Measurements from ENCODE around the gene IL17RE.

The IL17RE gene

GRCh38 chr3:9912294-9912935 lies 9.8 kb downstream of the IL17RE start:
- Histone ChIP-seq H3K9ac (ENCODE audit: low read length) (no peak overlapping the region), H3K36me3 (ENCODE audit: insufficient read depth, low read length) (no peaks in the 10 kb centered on the region), H3K27ac (ENCODE audit: low read depth, low read length) (no peak overlapping the region), H3K27me3 (ENCODE audit: control insufficient read depth in 1 of 2, insufficient read depth in 2 of 2, low read length in 2 of 2) (no peaks in the 10 kb centered on the region), H3K4me3 (ENCODE audit: low read depth in 1 of 2, low read length in 2 of 2) (no peak overlapping the region), H3K4me1 (ENCODE audit: insufficient read depth, low read length) (peaks cover 26% of the 10 kb centered on the region), H3K9me3 (ENCODE audit: low read length) (no peaks in the 10 kb centered on the region)

GRCh38 chr3:9913601-9914000 lies 11.0 kb downstream of the IL17RE start:
- peak overlapping the region; percentile 71 for H3K9ac ChIP-seq (ENCODE audit: low read length)
- peak overlapping the region; percentile 17 for H3K27ac ChIP-seq (ENCODE audit: low read depth, low read length)
- no peaks in the 10 kb centered on the region for H3K27me3 ChIP-seq (ENCODE audit: control insufficient read depth in 1 of 2, insufficient read depth in 2 of 2, low read length in 2 of 2)
- no peaks in the 10 kb centered on the region for H3K36me3 ChIP-seq (ENCODE audit: insufficient read depth, low read length)
- H3K4me1 ChIP-seq (ENCODE audit: insufficient read depth, low read length), result peaks cover 32% of the 10 kb centered on the region
- no peaks in the 10 kb centered on the region for H3K9me3 ChIP-seq (ENCODE audit: low read length)
- no peak overlapping the region for H3K4me3 ChIP-seq (ENCODE audit: low read depth in 1 of 2, low read length in 2 of 2)

GRCh38 chr3:9914011-9914410 lies 11.4 kb downstream of the IL17RE start:
- Histone ChIP-seq H3K4me1 (ENCODE audit: insufficient read depth, low read length) (peaks cover 32% of the 10 kb centered on the region), H3K9me3 (ENCODE audit: low read length) (no peaks in the 10 kb centered on the region), H3K9ac (ENCODE audit: low read length) (peak overlapping the region; percentile 71), H3K27ac (ENCODE audit: low read depth, low read length) (peak overlapping the region; percentile 75), H3K4me3 (ENCODE audit: low read depth in 1 of 2, low read length in 2 of 2) (no peak overlapping the region), H3K27me3 (ENCODE audit: control insufficient read depth in 1 of 2, insufficient read depth in 2 of 2, low read length in 2 of 2) (no peaks in the 10 kb centered on the region), H3K36me3 (ENCODE audit: insufficient read depth, low read length) (no peaks in the 10 kb centered on the region)

- peak overlapping the region; percentile 75 for H3K27ac ChIP-seq (ENCODE audit: low read depth, low read length)
- H3K9ac ChIP-seq (ENCODE audit: low read length), result peak overlapping the region; percentile 71
- peaks cover 32% of the 10 kb centered on the region for H3K4me1 ChIP-seq (ENCODE audit: insufficient read depth, low read length)
- H3K27me3 ChIP-seq (ENCODE audit: control insufficient read depth in 1 of 2, insufficient read depth in 2 of 2, low read length in 2 of 2), result no peaks in the 10 kb centered on the region
- no peaks in the 10 kb centered on the region for H3K36me3 ChIP-seq (ENCODE audit: insufficient read depth, low read length)
- H3K4me3 ChIP-seq (ENCODE audit: low read depth in 1 of 2, low read length in 2 of 2), result peak overlapping the region; percentile 48 to 73
- no peaks in the 10 kb centered on the region for H3K9me3 ChIP-seq (ENCODE audit: low read length)
These were observed 12.1 kb downstream of the IL17RE start for GRCh38 chr3:9914559-9915253.

GRCh38 chr3:9915254-9916141 lies 12.8 kb downstream of the IL17RE start:
- H3K9ac ChIP-seq (ENCODE audit: low read length), result peak overlapping the region; percentile 71
- H3K36me3 ChIP-seq (ENCODE audit: insufficient read depth, low read length), result no peaks in the 10 kb centered on the region
- no peaks in the 10 kb centered on the region for H3K9me3 ChIP-seq (ENCODE audit: low read length)
- H3K27ac ChIP-seq (ENCODE audit: low read depth, low read length), result peak overlapping the region; percentile 75
- H3K27me3 ChIP-seq (ENCODE audit: control insufficient read depth in 1 of 2, insufficient read depth in 2 of 2, low read length in 2 of 2), result no peaks in the 10 kb centered on the region
- H3K4me1 ChIP-seq (ENCODE audit: insufficient read depth, low read length), result peaks cover 32% of the 10 kb centered on the region
- peak overlapping the region; percentile 48 to 73 for H3K4me3 ChIP-seq (ENCODE audit: low read depth in 1 of 2, low read length in 2 of 2)

GRCh38 chr3:9916346-9916733 lies 13.7 kb downstream of the IL17RE start:
- Histone ChIP-seq H3K9ac (ENCODE audit: low read length) (peak overlapping the region; percentile 89), H3K9me3 (ENCODE audit: low read length) (no peaks in the 10 kb centered on the region), H3K27me3 (ENCODE audit: control insufficient read depth in 1 of 2, insufficient read depth in 2 of 2, low read length in 2 of 2) (no peaks in the 10 kb centered on the region), H3K4me1 (ENCODE audit: insufficient read depth, low read length) (peaks cover 32% of the 10 kb centered on the region), H3K27ac (ENCODE audit: low read depth, low read length) (peak overlapping the region; percentile 94), H3K36me3 (ENCODE audit: insufficient read depth, low read length) (no peaks in the 10 kb centered on the region), H3K4me3 (ENCODE audit: low read depth in 1 of 2, low read length in 2 of 2) (peak overlapping the region; percentile 41 to 92)

GRCh38 chr3:9916734-9917680 lies 14.4 kb downstream of the IL17RE start, which contains the start of gene IL17RC:
IL17RC (plus strand) TSS chr3:9917098; CDS start chr3:9917316, 218 bp downstream.
- H3K4me1 ChIP-seq (ENCODE audit: insufficient read depth, low read length), result peaks cover 32% of the 10 kb centered on the region
- H3K9ac ChIP-seq (ENCODE audit: low read length), result peak within 1 kb of the TSS; percentile 89
- peak within 1 kb of the TSS; percentile 94 for H3K27ac ChIP-seq (ENCODE audit: low read depth, low read length)
- no peaks in the 10 kb centered on the region for H3K36me3 ChIP-seq (ENCODE audit: insufficient read depth, low read length)
- H3K27me3 ChIP-seq (ENCODE audit: control insufficient read depth in 1 of 2, insufficient read depth in 2 of 2, low read length in 2 of 2), result no peaks in the 10 kb centered on the region
- no peaks in the 10 kb centered on the region for H3K9me3 ChIP-seq (ENCODE audit: low read length)
- H3K4me3 ChIP-seq (ENCODE audit: low read depth in 1 of 2, low read length in 2 of 2), result peak within 1 kb of the TSS; percentile 66 to 92

GRCh38 chr3:9917820-9918219 lies 15.2 kb downstream of the IL17RE start:
- no peaks in the 10 kb centered on the region for H3K36me3 ChIP-seq (ENCODE audit: insufficient read depth, low read length)
- H3K9ac ChIP-seq (ENCODE audit: low read length), result peak overlapping the region; percentile 89
- no peaks in the 10 kb centered on the region for H3K9me3 ChIP-seq (ENCODE audit: low read length)
- H3K4me1 ChIP-seq (ENCODE audit: insufficient read depth, low read length), result peaks cover 32% of the 10 kb centered on the region
- H3K4me3 ChIP-seq (ENCODE audit: low read depth in 1 of 2, low read length in 2 of 2), result peak overlapping the region in 1 of 2 donors; percentile 92
- peak overlapping the region; percentile 94 for H3K27ac ChIP-seq (ENCODE audit: low read depth, low read length)
- no peaks in the 10 kb centered on the region for H3K27me3 ChIP-seq (ENCODE audit: control insufficient read depth in 1 of 2, insufficient read depth in 2 of 2, low read length in 2 of 2)

GRCh38 chr3:9918261-9919038 lies 15.8 kb downstream of the IL17RE start:
- Histone ChIP-seq H3K9me3 (ENCODE audit: low read length) (no peaks in the 10 kb centered on the region), H3K27ac (ENCODE audit: low read depth, low read length) (peak overlapping the region; percentile 94), H3K9ac (ENCODE audit: low read length) (peak overlapping the region; percentile 89), H3K36me3 (ENCODE audit: insufficient read depth, low read length) (peaks cover 2% of the 10 kb centered on the region), H3K4me3 (ENCODE audit: low read depth in 1 of 2, low read length in 2 of 2) (peak overlapping the region in 1 of 2 donors; percentile 92), H3K27me3 (ENCODE audit: control insufficient read depth in 1 of 2, insufficient read depth in 2 of 2, low read length in 2 of 2) (no peaks in the 10 kb centered on the region), H3K4me1 (ENCODE audit: insufficient read depth, low read length) (peaks cover 31% of the 10 kb centered on the region)

- no peak overlapping the region for H3K4me3 ChIP-seq (ENCODE audit: low read depth in 1 of 2, low read length in 2 of 2)
- H3K36me3 ChIP-seq (ENCODE audit: insufficient read depth, low read length), result peaks cover 26% of the 10 kb centered on the region
These were observed 25.5 kb downstream of the IL17RE start for GRCh38 chr3:9928158-9928557.

More at GRCh38 chr3:9928158-9928557, 25.5 kb downstream of the IL17RE start:
- no peaks in the 10 kb centered on the region for H3K4me1 ChIP-seq (ENCODE audit: insufficient read depth, low read length)
- H3K9me3 ChIP-seq (ENCODE audit: low read length), result no peaks in the 10 kb centered on the region
- H3K9ac ChIP-seq (ENCODE audit: low read length), result no peak overlapping the region
- H3K27me3 ChIP-seq (ENCODE audit: control insufficient read depth in 1 of 2, insufficient read depth in 2 of 2, low read length in 2 of 2), result no peaks in the 10 kb centered on the region
- no peak overlapping the region for H3K27ac ChIP-seq (ENCODE audit: low read depth, low read length)

Data from muscle layer of colon (tissue), 2 donors.